Measurements from ENCODE around the gene FKBP1A. TPM values are rescaled to one million over a fixed set of nuclear protein-coding genes. Genes with fewer than 3 reads are reported as not detected.
"Not testable (repeated sequence)": the region's sequence is repeated elsewhere in the genome, so short reads cannot be mapped to it uniquely, and the experiment has no call there.

Gene FKBP1A
- total RNA-seq, 1 experiment from 2014 or later, result 158 TPM

- in situ Hi-C loops (cut with HindIII; ENCODE audit: low sequenced_read_pairs), result no loop called here
- DNase-seq (ENCODE audit: low spot score), result no peak
These were observed 21.6 kb downstream of the FKBP1A start for GRCh38 chr20:1371202-1371782.

- DNase-seq (ENCODE audit: low spot score), result no peak
- in situ Hi-C loops (cut with HindIII; ENCODE audit: low sequenced_read_pairs), result no loop called here
These were observed 22.2 kb downstream of the FKBP1A start for GRCh38 chr20:1370548-1371110.

GRCh38 chr20:1369970-1370369 is 22.9 kb downstream of the FKBP1A start:
- DNase-seq (ENCODE audit: low spot score), result no peak
- in situ Hi-C loops (cut with HindIII; ENCODE audit: low sequenced_read_pairs), result no loop called here

GRCh38 chr20:1368448-1369199 is 24.2 kb downstream of the FKBP1A start:
- DNase-seq (ENCODE audit: low spot score), result no peak
- in situ Hi-C loops (cut with HindIII; ENCODE audit: low sequenced_read_pairs), result no loop called here

GRCh38 chr20:1367479-1367878 is 25.4 kb downstream of the FKBP1A start:
- in situ Hi-C loops (cut with HindIII; ENCODE audit: low sequenced_read_pairs), result no loop called here

GRCh38 chr20:1364106-1364505 is 28.7 kb downstream of the FKBP1A start:
- in situ Hi-C loops (cut with HindIII; ENCODE audit: low sequenced_read_pairs), result no loop called here
- no peak for DNase-seq (ENCODE audit: low spot score)

More at GRCh38 chr20:1367479-1367878, 25.4 kb downstream of the FKBP1A start:
- no peak for DNase-seq (ENCODE audit: low spot score)

GRCh38 chr20:1363522-1363921 is 29.3 kb downstream of the FKBP1A start:
- in situ Hi-C loops (cut with HindIII; ENCODE audit: low sequenced_read_pairs), result no loop called here
- DNase-seq (ENCODE audit: low spot score), result no peak

GRCh38 chr20:1362484-1362883 is 30.4 kb downstream of the FKBP1A start:
- in situ Hi-C loops (cut with HindIII; ENCODE audit: low sequenced_read_pairs), result no loop called here
- DNase-seq (ENCODE audit: low spot score), result no peak

- no peak for DNase-seq (ENCODE audit: low spot score)
- in situ Hi-C loops (cut with HindIII; ENCODE audit: low sequenced_read_pairs), result no loop called here
These were observed 32.6 kb downstream of the FKBP1A start for GRCh38 chr20:1360094-1360846.

- no peak for DNase-seq (ENCODE audit: low spot score)
- in situ Hi-C loops (cut with HindIII; ENCODE audit: low sequenced_read_pairs), result no loop called here
These were observed 34.8 kb downstream of the FKBP1A start for GRCh38 chr20:1357921-1358671.

- in situ Hi-C loops (cut with HindIII; ENCODE audit: low sequenced_read_pairs), result no loop called here
- DNase-seq (ENCODE audit: low spot score), result no peak
These were observed 38.9 kb downstream of the FKBP1A start for GRCh38 chr20:1353956-1354355.

GRCh38 chr20:1346315-1346969 is 46.4 kb downstream of the FKBP1A start:
- DNase-seq (ENCODE audit: low spot score), result no peak
- in situ Hi-C loops (cut with HindIII; ENCODE audit: low sequenced_read_pairs), result no loop called here

GRCh38 chr20:1345756-1346093 is 47.1 kb downstream of the FKBP1A start:
- in situ Hi-C loops (cut with HindIII; ENCODE audit: low sequenced_read_pairs), result no loop called here
- no peak for DNase-seq (ENCODE audit: low spot score)

- DNase-seq (ENCODE audit: low spot score), result no peak
- in situ Hi-C loops (cut with HindIII; ENCODE audit: low sequenced_read_pairs), result no loop called here
These were observed 47.7 kb downstream of the FKBP1A start for GRCh38 chr20:1345030-1345755.

GRCh38 chr20:1343446-1344124 is 49.3 kb downstream of the FKBP1A start:
- in situ Hi-C loops (cut with HindIII; ENCODE audit: low sequenced_read_pairs); DNase-seq (ENCODE audit: low spot score): not testable (repeated sequence)

- in situ Hi-C loops (cut with HindIII; ENCODE audit: low sequenced_read_pairs), result no loop called here
- no peak for DNase-seq (ENCODE audit: low spot score)
These were observed 51.1 kb downstream of the FKBP1A start for GRCh38 chr20:1341561-1342265.

- DNase-seq (ENCODE audit: low spot score), result no peak
- in situ Hi-C loops (cut with HindIII; ENCODE audit: low sequenced_read_pairs), result no loop called here
These were observed 54.1 kb downstream of the FKBP1A start for GRCh38 chr20:1338801-1339200.

Data from G401 (cell line).